Measurements from ENCODE around the gene CD83.
"Not testable (repeated sequence)": the region's sequence is repeated elsewhere in the genome, so short reads cannot be mapped to it uniquely, and the experiment has no call there.

Gene CD83

DNA sequence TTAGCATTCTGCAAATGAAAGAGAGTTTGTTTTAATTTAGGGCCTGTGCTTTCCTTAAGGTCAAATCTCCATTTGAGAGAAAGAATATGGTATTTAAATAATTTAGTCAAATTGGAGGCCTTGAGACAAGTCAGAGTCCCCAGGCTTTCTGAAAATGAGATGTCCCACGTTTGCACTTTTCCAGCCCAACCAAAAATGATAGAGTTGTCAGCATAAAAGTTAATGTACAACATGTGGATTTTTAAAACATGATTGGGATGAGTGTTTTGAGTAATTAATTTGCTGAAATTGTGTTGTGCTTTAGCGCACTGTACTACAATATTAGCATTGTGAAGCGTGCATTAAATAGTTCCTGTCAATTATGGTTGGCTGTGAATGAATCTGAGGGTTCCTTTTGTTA, 10.0 kb downstream of the CD83 start:
- DNase-seq: no peak

DNA sequence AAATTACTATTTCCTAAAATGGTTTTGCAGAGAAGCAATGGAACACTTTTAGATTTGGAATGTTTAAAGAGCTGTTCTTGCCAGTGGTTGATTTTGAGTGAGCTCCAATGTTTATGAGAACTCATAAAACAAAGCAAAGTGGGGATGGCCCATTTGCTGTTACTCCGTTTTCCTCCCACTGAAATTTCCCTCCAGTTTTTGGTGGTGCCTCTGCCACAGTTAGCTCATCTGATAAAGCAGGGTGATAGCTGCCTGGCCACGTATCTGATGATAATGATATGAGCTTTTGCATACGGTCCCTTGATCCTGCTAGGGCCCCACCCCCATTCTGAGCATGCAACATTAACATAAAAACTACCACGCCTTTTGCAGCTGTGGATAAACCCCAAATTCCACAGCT, 10.4 kb downstream of the CD83 start:
- no peak for DNase-seq

DNA sequence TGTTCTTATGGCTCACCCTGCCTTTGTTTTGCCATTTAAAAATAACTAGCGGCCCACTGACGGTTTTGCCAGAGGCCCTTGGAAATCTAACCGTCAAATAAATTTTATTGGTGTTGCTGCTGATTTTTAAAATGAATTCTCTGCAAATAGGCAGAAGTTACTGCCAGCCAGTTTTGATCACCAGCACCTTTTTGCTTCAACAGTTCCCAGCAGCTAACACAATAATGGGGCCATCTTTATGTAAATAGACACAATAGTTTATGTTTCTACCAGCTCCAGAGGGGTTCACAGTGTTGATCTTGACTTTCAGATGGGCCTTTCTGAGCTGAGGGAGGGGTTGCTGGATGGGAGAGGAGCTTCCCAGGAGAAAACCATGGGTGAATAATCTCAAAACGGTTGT, 11.2 kb downstream of the CD83 start:
- DNase-seq: no peak

DNA sequence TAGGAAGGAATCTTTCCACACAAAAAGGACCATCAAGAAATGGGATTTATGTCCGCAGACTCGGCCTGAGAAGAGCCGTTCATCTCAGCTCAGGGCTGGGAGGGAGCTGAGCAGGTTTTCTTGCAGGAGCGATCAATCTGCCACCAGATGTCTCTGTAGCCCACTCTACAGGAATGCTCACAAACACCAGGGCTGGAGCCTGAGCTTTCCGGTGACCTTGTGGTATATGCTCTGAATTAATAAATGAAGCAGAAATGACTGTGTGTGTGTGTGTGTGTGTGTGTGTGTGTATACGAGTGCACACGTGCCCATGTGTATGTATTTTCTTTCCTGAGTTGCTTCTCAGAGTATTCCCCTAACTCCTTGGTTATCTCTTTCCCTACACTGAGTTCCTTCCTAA, 12.0 kb downstream of the CD83 start:
- DNase-seq: no peak

DNA sequence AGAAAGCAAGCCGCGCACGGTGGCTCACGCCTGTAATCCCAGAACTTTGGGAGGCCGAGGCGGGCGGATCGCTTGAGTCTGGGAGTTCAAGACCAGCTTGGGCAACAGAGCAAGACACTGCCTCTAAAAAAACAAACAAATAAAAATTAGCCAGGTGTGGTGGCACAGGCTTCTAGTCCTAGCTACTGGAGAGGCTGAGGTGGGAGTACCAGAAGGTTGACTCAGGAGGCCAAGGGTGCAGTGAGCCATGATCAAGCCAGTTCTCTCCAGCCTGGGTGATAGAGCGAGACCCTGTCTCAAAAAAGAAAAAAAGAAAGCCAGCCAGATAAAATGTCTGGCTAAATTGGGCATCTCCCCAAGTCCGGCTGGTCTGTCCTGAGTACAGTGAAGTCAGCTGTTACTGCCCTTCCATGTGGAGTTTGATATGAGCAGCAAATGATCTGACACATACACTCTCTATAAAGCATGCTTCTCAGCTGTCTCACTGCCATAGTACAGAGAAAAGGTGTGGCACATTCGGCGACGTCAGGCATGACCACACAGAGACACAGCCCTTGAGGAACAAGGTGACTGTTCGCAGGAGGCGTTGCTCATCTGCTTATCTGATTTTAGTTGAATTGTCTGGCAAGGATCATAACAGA, 13.0 kb downstream of the CD83 start:
- no peak for DNase-seq

DNA sequence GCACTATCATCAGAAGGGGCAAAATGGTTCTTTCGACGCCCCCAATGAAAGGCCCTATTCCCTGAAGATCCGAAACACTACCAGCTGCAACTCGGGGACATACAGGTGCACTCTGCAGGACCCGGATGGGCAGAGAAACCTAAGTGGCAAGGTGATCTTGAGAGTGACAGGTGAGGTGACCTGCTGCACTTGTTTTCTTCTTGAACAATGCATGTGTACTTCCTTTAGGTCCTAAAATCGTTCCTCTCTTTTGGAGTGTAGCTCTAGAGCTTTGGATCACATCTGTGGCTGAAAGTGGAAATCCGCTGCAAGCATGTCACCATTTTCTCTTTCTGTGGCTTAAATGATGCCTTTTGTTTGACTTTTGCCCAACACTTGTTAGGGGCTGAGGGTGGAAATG, 14.0 kb downstream of the CD83 start:
- no peak for DNase-seq

DNA sequence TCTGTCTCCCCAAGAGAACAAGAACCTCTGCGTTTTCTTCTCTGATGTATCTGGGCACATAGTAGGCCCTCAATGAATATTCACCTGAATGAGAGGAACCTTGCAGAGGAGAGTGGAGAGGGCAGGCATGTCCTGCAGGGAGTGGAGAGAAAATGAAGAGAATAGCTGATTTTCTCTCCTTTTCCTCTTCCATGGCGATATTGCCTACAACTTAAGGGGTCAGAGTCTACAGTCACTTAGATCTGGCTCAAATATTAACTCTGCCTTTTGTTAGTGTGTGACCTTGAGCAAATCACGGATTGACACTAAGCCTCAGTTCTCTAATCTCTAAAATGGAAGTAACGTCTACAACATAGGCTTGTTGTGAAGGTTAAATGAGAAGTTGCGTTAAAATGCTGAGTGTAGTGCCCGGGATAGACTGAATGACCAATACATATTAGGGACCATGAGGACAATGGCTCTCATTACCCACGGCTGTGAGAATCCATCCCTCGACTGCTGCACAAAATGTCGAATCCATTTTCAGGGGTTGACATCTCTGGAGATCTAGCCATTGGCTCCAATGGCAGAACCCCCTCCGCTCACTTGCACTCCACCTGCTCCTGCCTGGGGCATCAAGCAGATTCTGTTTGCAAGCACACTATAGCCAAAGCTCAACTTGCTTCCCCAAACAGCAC, 14.8 kb downstream of the CD83 start:
- DNase-seq: no peak

DNA sequence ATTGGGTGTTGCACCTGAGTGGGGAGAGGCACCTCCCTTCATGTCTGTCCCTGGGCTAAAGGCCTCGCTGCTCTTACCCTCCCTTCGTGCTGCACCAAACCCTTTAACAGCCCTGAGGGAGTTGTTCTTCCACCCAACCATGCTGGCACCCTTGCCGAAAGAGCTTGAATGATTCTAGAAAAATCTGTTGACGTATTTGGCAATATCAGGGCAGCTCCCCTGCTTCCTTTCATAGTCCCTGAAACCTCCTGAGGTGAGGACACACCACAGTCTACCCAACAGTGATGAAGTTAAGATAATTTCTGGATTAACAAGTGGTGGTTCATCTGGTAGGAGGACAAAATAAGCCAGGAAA, 15.3 kb downstream of the CD83 start:
- DNase-seq: no peak

DNA sequence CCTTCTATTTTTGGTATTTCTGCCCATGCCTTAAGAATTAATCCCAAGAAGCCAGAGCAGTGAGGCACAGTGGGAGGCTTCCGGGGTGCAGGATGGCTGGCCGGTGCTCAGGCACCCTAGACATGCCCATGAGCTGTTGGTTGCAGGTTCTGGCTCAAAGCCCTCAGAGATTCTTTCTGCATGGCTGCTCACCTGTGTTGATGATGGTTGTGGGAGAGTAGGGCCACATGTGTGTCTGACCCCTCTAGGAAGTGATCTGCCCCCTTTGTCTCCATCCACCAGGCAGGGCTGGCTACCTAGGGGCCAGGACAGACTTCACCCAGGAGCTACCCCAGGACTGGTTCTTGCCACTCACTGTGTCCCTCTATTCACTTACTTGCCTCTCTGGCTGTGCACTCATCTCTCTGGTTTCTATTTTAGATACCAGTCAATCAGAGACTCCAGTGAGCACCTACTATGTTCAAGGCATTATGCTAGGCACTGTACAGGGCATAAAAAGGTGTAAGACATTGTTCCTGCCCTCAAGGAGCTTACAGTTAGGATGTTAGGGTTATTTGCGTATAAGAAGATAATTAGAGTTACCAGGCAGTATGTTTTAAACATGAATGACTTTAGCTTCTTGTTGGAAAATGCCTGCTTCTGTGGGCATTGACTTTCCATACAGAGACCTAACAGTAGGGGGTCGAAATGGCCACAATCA, 16.8 kb downstream of the CD83 start:
- DNase-seq: no peak

DNA sequence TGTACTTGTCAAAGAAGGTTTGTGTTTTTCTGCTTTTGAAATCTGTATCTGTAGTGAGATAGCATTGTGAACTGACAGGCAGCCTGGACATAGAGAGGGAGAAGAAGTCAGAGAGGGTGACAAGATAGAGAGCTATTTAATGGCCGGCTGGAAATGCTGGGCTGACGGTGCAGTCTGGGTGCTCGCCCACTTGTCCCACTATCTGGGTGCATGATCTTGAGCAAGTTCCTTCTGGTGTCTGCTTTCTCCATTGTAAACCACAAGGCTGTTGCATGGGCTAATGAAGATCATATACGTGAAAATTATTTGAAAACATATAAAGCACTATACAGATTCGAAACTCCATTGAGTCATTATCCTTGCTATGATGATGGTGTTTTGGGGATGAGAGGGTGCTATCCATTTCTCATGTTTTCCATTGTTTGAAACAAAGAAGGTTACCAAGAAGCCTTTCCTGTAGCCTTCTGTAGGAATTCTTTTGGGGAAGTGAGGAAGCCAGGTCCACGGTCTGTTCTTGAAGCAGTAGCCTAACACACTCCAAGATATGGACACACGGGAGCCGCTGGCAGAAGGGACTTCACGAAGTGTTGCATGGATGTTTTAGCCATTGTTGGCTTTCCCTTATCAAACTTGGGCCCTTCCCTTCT, 18.4 kb downstream of the CD83 start:
- no peak for DNase-seq

DNA sequence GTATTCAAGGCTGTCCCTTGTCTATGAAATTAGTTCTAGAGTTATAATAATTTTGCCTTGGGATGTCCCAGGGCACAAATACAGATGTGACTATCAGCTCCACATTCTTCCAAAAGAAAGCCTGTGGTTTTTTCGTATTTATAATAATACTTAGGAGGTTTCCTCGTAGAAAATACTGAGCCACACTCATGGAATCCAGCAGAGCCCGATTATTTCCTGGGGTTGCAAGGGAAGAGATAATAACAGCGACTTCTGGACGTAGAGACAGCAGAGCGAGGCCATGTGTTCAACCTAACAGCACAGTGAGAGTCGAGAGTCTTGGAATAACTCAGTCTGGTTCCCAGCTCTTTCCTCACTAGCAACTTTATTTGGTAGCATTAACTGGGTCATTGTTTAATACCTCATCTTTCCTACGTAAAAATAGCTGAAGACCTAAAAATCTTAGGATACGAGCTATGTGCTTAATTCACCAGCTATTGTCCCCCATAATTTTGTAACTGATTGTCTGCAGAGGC, 21.2 kb downstream of the CD83 start:
- no peak for DNase-seq

DNA sequence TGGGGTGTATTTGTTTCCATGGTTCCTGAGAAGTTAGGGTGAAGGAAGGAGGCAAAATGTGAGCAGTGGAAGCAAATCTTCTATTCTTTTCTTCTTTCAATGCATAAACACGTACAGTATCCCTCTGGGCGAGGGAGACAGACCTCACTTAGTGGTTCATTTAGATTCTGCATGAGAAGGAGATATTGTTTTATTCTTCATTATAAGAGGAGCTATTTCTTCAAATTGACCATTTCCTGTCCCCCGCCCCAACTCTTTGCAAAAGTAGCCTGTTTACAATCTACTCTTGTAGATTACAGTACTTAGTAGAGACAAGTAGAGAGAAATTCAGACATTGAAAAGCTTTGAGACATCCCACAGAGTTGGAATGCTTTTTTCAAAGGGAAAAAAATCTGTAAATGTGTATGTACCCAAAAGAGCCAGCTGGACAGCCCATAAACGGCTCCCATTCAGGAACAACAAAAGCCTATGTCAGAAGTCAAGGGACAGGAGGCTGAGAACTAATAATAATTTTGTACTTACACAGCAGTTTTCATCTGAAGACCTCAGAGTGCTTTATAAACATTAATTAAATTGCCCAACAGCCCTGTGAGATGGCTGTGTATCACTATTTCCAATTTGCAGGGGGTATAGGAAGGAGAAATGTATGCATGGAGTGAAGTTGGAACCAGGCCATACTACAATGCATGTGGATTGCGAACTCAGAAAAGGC, 23.9 kb downstream of the CD83 start:
- DNase-seq: no peak

DNA sequence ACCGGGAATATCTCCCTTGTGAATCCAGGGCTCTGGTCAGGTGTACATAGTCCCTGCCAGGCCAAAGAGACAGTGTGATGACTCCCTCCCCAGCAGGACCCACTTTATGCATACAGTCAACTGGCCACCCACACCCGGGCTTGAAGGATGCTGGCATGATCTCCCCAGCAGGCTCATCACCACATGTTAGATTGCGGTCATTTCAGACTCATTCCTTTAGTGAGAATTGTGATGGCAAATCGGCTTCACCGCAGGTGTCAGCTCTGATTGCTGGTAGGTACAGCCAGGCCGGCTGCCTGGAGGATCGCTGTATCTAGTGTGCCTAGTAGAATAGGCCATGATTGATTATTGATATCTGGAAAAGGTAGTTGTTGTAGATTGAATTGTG, 24.5 kb downstream of the CD83 start:
- DNase-seq: no peak

DNA sequence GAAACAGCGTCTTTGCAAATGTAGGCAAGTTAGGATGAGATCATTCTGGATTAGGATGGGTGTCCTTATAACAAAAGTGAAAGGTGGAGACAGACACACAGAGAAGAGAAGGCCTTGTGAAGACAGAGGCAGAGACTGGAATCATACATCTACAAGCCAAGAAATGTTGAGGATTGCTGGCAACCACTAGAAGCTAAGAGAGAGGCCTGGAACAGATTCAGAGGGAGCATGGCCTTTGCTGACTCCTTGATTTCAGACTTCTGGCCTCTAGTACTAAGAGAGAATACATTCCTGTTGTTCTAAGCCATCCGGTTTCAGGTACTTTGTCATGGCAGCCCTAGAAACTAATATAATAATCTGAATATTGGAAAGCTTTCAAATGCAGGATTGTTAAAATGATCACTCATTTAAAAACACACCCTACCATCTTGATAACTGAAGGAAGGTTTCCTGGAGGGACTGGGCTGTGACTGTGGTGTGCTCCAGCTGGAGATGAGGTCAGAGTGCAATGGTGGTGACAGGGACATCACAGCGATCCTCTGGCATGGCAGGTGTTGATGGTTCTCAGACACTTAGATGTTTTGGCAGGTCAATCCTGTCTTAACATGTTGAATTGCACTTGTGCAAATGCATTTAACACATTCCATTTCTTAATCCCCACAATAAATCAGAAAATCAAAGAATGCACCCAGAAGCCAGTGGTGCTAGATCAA, 25.1 kb downstream of the CD83 start:
- no peak for DNase-seq

DNA sequence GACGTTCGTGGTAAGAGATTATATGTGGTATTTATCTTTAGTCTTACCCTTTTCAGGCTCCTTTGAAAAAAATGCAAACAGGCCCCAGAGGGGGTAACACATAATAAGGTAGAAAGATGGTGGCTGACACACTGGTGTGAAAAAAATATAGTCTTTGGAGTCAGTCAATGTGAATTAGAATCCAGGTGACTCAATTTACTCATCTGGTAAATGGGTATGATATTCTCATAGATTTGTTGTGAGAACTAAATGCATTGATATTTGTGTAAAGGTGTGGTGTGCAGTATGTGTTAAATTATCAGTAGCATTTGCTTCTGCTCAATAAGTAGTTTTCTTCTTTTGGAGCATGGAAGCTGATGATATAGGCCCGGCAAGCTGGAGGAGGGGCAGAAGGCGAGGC, 25.7 kb downstream of the CD83 start:
- no peak for DNase-seq

DNA sequence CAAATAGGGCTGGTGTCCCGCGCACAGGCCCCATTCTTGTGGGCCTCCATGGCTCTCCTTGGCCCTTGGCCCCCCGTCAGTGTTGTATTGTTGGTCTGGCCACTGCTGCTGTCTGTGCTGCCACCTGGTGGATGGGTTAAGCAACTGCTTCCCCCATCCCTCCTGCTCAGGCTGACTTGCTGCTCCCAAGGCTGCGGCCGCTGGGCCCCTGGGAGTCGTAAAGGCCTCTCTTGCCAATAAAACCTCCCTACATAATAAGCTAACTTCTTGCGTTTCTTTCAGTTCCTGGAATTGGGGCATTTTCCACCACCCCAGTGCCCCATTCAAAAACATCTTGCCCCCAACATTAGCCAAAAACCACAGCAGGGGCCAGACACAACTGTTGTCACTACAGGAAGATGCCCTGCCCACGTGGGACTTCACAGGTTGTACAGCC, 27.1 kb downstream of the CD83 start:
- DNase-seq: no peak

DNA sequence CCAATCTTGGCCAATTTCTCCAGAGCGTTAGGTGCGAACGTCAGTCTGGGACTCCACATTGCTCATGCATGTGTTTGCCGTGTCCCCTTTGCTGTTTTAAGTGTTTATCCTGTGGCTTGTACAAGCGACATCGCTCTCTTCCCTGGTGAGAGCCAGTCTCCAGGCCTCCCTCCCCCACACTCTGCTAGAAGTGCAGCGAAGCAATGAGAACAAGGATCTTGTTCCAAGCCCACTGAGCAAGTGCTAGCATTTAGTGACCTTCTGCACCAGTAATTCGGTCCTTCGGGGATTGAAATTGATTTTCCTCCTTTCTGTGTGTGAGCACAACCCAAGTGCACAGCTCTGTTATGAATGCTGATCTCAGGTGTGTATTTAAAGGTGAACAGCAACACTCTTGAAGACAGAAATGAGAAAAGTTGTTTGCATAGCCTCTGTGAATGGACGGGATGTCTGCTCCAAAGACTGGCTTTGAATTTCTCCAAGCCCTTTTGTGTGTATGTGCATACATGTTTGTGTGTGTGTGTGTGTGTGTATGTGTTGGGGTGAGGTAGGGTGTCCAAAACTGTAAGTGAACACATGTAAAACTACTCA, 29.0 kb downstream of the CD83 start:
- DNase-seq: no peak

DNA sequence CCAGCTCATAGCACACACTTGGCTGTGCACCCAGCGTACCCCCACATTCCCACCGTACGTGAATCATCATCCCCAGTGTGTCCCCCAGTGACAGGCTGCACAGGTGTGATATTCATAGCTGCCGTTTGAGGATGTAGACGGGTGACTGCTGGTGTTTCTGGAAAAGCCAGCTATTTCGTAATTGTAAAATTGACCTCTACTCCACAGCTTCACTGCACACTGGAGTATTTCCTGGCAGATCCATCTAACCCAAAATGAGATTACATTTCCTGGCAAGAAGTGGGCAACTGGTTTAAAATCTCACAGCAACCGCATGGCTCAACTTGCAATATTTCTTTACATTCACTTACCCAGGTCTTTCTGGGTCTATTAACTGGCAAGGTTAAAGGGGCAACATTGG, 30.3 kb downstream of the CD83 start:
- DNase-seq: no peak

DNA sequence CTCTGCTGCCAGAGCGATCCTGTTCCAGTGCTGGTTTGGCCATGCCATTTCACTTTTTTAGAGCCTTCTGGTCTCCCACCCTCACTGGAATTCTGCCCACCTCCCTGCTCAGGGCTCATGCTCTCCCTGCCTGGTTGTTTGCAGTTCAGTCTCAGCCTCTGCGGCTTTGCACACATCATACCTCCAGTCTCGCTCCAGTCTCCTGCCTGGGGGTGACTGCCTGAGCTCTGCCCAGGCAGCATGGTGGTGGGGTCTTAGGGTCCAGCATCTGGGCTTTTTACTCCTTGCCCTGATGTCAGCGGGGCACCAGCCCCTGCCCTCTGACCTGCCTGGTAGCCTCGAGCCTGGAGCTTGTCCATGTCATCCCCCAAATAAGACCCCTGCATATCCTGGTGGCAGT, 30.9 kb downstream of the CD83 start:
- no peak for DNase-seq

DNA sequence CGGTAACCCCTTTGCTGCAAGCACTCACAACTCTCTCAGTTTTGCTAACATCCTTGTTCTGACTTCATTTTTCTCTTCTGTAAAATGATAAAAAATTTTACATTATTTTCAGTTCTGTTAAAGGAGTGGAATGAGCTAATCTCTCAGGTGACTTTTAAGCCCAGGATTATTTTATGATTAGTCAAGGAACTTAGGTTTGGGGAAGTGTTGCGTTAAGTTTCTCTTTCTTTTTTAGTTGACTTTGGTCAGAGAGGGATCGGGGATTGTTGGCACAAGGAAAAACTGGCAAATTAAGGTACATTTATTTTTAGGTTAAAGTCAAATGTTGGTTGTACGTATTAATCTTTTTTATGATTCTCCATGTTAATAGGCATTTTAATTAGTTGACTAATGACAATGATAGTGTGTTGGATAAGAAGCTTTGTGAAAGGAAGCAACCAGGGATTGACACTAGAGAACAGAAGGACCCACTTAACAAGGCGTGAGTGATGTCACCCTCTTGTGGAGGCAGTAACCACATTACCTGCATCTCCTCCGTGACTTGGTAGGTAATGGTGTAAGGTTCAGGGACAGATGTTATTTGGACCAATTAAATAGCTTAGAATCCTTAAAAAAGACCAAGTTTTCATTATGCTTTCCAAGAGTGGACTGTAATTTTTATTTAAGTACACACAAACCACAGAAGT, 31.6 kb downstream of the CD83 start:
- DNase-seq: no peak

DNA sequence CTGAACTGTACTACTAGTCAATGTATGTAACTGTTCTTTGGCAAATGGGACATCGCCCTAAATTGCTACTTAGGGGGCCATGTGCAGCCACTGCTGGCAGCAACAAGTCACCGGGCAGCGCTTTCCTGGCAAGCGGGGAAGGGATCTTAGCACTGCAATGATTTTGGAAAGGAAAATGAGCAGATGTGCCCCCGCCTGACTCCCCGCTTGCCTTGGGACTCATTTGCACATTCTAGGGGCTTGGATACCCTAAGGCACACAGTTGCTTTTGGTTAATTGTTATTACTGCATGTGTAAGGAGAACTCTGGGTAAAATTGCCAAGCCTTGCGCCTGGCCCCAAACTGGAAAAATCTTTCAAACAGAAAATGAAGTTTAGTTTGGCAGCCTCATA, 32.2 kb downstream of the CD83 start:
- no peak for DNase-seq

DNA sequence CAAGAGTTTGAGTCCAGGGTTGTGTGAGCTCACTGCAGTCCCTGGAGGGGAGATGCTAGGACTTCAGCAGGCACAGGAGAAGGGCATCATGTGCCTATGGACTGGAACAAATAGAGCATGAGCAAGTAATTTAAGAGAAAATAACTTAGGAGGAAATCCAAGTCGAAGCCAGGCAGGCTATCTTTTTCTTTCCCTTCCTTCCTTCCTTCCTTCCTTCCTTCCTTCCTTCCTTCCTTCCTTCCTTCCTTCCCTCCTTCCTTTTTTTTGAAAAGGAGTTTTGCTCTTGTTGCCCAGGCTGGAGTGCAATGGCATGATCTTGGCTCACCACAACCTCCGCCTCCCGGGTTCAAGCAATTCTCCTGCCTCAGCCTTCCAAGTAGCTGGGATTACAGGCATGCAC, 33.7 kb downstream of the CD83 start:
- DNase-seq: not testable (repeated sequence)
